Prostate gland (tissue), 2 donors: ENCODE data around the gene AIPL1. TPM values are rescaled to one million over a fixed set of nuclear protein-coding genes. Genes with fewer than 3 reads are reported as not detected.

Experiments used
- DNase-seq: peaks from one replicate; pipeline ENCODE4 v3.0.0-alpha.2; 2019; ENCODE audit warnings: low spot score
- H3K27ac ChIP-seq, 2 donors: fragments of 200-600 bp; sonication (generic); 2 replicates each; pipeline ENCODE4 v1.5.1; 2017 to 2019
- H3K27me3 ChIP-seq: fragments of 200-600 bp; sonication (generic); replicated peaks from 2 replicates; pipeline ENCODE4 v1.5.1; 2019; ENCODE audit not compliant: insufficient read depth
- H3K36me3 ChIP-seq, 2 donors: fragments of 200-600 bp; sonication (generic); 1 replicate in 1 of 2; 2 replicates in 1 of 2; pipeline versions ENCODE4 v1.5.1 to v1.8.1; 2017 to 2019
- H3K4me1 ChIP-seq: fragments of 200-600 bp; sonication (generic); replicated peaks from 2 replicates; pipeline ENCODE4 v1.5.1; 2019
- H3K4me3 ChIP-seq, 2 donors: fragments of 200-600 bp; sonication (generic); 2 replicates each; pipeline ENCODE4 v1.5.1; 2017 to 2019
- H3K9me3 ChIP-seq: fragments of 200-600 bp; sonication (generic); 2 replicates; pipeline ENCODE4 v1.5.1; 2017
- POLR2A ChIP-seq: fragments of 450-650 bp; IDR thresholded peaks from one replicate; pipeline ENCODE4 v1.6.1; 2016; ENCODE audit warnings: antibody characterized with exemption, mild to moderate bottlenecking
- POLR2AphosphoS5 ChIP-seq: sonication (generic); formaldehyde crosslinking; IDR thresholded peaks from one replicate; pipeline ENCODE4 v1.6.1; 2017; ENCODE audit warnings: antibody characterized with exemption
- WGBS: methylation state at CpG from one replicate; pipeline ENCODE4 v1.1.5; 2018; 5-methylcytosine and 5-hydroxymethylcytosine counted together
- intact Hi-C: fragments of 100-400 bp; cut with DNase I; formaldehyde crosslinking; loops from one replicate; pipeline ENCODE4 v1.14.2; 2022
- total RNA-seq, 2 donors: library from RNA; depleted of rRNA; stranded (reverse); fragments of >200 nt; gene quantifications; one replicate each; pipeline ENCODE4 v1.1.0, GENCODE V29; 2016
- TF ChIP-seq, protein P1 (sequence below), 4 experiments: fragments of 200-600 bp in 2 of 4; fragments of 450-650 bp in 2 of 4; sonication (generic) in 2 of 4; IDR thresholded peaks; 1 replicate in 3 of 4; 2 replicates in 1 of 4; pipeline ENCODE4 v1.5.1; 2016 to 2019; ENCODE audit warnings: antibody characterized with exemption in 4 of 4, mild to moderate bottlenecking in 2 of 4, moderate library complexity in 2 of 4

Gene AIPL1
- total RNA-seq, 2 donors from 2014 or later = not detected

- 80% methylated on average over 10 of the region's 10 CpGs for WGBS
- H3K27ac ChIP-seq = no peak overlapping the region
Measured at GRCh38 chr17:6457688-6458459, 23.0 kb upstream of the AIPL1 start.

DNA sequence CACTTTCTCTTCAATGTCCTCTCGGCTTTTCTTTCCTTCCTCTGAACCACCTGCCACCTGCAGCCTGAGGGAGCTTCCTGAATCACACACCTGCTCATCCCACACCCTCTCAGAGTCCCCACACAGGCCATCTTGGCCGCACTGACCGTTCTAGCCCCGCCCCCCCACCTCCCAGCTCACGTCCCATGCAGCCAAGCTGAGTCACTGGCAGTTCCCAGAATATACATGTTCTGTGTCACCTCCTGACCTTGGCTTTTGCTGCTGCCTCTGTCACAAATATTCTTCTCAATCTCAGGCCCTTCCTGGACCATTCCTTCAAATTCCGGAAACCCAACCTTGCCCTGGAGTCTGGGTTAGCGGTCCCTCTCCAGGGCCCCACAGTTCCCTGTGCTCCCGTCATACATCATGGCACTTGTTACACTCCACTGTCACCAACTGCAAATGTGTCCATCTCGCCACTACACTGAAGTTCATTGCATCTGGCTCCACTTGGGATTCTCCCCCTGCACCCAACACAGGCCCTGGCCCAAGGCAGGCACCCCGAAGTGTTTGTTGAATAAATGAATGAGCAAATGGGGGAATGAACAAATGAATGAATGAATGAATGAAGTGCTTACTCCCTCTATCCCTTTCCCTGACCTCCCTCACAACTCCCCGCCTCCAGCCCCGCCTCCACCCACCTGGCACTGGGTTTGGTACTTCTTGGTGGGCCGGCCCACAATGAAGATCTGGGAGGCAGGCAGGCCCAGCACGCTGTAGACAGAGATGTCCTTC lies 22.2 kb upstream of the AIPL1 start:
- 81% methylated on average over 14 of the region's 14 CpGs for WGBS
- no peak for DNase-seq
- Histone ChIP-seq H3K4me3 (no peak overlapping the region), H3K4me1 (no peaks in the 10 kb centered on the region), H3K9me3 (no peaks in the 10 kb centered on the region), H3K27ac (no peak overlapping the region), H3K27me3 (no peaks in the 10 kb centered on the region), H3K36me3 (no peaks in the 10 kb centered on the region)
- TF ChIP-seq, protein P1, sequence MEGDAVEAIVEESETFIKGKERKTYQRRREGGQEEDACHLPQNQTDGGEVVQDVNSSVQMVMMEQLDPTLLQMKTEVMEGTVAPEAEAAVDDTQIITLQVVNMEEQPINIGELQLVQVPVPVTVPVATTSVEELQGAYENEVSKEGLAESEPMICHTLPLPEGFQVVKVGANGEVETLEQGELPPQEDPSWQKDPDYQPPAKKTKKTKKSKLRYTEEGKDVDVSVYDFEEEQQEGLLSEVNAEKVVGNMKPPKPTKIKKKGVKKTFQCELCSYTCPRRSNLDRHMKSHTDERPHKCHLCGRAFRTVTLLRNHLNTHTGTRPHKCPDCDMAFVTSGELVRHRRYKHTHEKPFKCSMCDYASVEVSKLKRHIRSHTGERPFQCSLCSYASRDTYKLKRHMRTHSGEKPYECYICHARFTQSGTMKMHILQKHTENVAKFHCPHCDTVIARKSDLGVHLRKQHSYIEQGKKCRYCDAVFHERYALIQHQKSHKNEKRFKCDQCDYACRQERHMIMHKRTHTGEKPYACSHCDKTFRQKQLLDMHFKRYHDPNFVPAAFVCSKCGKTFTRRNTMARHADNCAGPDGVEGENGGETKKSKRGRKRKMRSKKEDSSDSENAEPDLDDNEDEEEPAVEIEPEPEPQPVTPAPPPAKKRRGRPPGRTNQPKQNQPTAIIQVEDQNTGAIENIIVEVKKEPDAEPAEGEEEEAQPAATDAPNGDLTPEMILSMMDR (IDR thresholded peaks at IDR 0.05) = no peak
- no peak for TF ChIP-seq POLR2AphosphoS5
- no peak for TF ChIP-seq POLR2A
- intact Hi-C loops = no loop called here

More at GRCh38 chr17:6457688-6458459, 23.0 kb upstream of the AIPL1 start:
- Histone ChIP-seq H3K9me3 (no peaks in the 10 kb centered on the region), H3K4me1 (no peaks in the 10 kb centered on the region), H3K27me3 (no peaks in the 10 kb centered on the region), H3K4me3 (no peak overlapping the region), H3K36me3 (no peaks in the 10 kb centered on the region)
- intact Hi-C loops = no loop called here
- no peak for DNase-seq
- TF ChIP-seq POLR2A (no peak), POLR2AphosphoS5 (no peak)
- TF ChIP-seq, protein P1 (IDR thresholded peaks at IDR 0.05) = no peak

DNA sequence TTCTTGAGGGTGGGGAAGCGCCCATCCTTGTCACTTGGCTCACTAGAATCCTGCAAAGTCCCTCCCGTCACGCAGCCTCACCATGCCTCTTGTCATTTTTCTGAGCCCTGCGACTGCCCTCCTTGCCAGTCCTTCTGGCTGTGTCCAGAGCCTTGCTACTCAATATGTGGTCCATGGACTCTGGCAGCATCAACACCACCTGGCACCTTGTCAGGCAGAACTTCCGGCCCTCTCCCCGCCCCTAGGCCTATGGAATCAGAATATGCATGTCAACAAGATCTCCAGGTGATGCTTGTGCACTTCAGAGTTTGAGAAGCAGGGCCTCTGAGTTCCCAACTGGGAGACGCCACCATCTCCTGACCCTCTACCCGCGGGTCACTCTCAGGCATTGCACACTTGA lies 21.4 kb upstream of the AIPL1 start:
- Histone ChIP-seq H3K4me3 (no peak overlapping the region), H3K9me3 (no peaks in the 10 kb centered on the region), H3K27ac (no peak overlapping the region), H3K4me1 (no peaks in the 10 kb centered on the region), H3K36me3 (no peaks in the 10 kb centered on the region), H3K27me3 (no peaks in the 10 kb centered on the region)
- no peak for TF ChIP-seq POLR2AphosphoS5
- TF ChIP-seq POLR2A = no peak
- TF ChIP-seq, protein P1 (IDR thresholded peaks at IDR 0.05) = no peak
- intact Hi-C loops = no loop called here
- DNase-seq = no peak
- 92% methylated on average over 9 of the region's 9 CpGs for WGBS

GRCh38 chr17:6455321-6455705 lies 20.4 kb upstream of the AIPL1 start:
- TF ChIP-seq, protein P1 (IDR thresholded peaks at IDR 0.05) = no peak
- no peak for TF ChIP-seq POLR2AphosphoS5
- no peak for TF ChIP-seq POLR2A
- Histone ChIP-seq H3K4me1 (no peaks in the 10 kb centered on the region), H3K27me3 (no peaks in the 10 kb centered on the region), H3K9me3 (no peaks in the 10 kb centered on the region), H3K27ac (no peak overlapping the region), H3K4me3 (peak overlapping the region in 1 of 2 donors; percentile 1), H3K36me3 (no peaks in the 10 kb centered on the region)
- WGBS = no CpG with 5 or more reads among the region's 35 CpGs
- no peak for DNase-seq
- intact Hi-C loops = no loop called here
